Measurements from ENCODE around the gene TMEM117.

- TF ChIP-seq CTCF (IDR thresholded peaks at IDR 0.05) (no peak), POLR2A (IDR thresholded peaks at IDR 0.05) (no peak)
Measured at GRCh38 chr12:44225149-44225510, 389.2 kb downstream of the TMEM117 start.
